GM19438 (cell line): ENCODE results near the gene DNAH1.

ENCODE experiments used
- ATAC-seq: cut with Tn5 transposase; IDR thresholded peaks from one replicate; pipeline ENCODE4 v1.9.1; 2021; ENCODE audit warnings: low read depth; ENCODE audit not compliant: unreplicated experiment

Gene DNAH1

GRCh38 chr3:52384019-52384761, 68.1 kb downstream of the DNAH1 start:
- no peak for ATAC-seq

GRCh38 chr3:52385157-52385556, 69.0 kb downstream of the DNAH1 start:
- no peak for ATAC-seq

GRCh38 chr3:52387481-52387880, 71.4 kb downstream of the DNAH1 start:
- no peak for ATAC-seq

DNA sequence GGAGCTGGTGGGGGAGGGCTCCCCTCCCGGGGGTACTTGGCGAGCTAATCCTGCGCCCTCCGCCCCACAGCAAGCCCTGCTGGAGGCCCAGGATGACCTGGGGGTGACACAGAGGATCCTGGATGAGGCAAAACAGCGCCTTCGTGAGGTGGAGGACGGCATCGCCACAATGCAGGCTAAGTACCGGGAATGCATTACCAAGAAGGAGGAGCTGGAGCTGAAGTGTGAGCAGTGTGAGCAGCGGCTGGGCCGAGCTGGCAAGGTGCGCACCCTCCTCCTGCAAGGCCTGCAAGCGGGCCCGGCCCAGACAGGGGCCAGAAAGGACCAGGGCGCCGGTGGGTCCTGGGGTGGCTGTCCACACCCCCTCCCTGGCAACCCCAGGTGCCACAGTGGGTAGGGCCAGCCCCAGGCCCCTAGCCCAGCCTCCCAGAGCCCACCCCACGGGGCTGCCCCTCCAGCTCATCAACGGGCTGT, 72.3 kb downstream of the DNAH1 start:
- ATAC-seq = no peak

DNA sequence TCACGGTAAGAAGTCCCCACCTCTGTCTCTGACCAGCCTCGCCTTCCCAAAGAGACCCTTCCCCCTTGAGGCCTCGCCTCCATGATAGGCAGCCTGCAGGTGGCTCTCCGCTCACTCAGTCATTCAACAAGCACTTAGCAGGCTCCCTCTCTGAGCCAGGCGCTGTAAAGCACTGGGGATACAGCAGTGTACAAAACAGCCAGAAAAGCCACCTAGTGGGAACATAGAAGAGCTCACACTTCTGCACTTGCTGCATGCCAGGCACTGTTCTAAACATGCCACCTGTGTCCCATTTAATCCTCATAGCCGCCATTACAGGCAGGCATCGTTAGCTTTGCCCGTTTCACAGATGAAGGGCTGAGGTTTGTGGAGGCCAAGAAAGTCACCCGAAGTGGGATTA, 72.8 kb downstream of the DNAH1 start:
- ATAC-seq = no peak

GRCh38 chr3:52391096-52391495, 75.0 kb downstream of the DNAH1 start:
- no peak for ATAC-seq

- no peak for ATAC-seq
Measured at GRCh38 chr3:52392216-52392930, 76.3 kb downstream of the DNAH1 start.

- ATAC-seq = no peak
Measured at GRCh38 chr3:52393131-52393807, 77.2 kb downstream of the DNAH1 start.

DNA sequence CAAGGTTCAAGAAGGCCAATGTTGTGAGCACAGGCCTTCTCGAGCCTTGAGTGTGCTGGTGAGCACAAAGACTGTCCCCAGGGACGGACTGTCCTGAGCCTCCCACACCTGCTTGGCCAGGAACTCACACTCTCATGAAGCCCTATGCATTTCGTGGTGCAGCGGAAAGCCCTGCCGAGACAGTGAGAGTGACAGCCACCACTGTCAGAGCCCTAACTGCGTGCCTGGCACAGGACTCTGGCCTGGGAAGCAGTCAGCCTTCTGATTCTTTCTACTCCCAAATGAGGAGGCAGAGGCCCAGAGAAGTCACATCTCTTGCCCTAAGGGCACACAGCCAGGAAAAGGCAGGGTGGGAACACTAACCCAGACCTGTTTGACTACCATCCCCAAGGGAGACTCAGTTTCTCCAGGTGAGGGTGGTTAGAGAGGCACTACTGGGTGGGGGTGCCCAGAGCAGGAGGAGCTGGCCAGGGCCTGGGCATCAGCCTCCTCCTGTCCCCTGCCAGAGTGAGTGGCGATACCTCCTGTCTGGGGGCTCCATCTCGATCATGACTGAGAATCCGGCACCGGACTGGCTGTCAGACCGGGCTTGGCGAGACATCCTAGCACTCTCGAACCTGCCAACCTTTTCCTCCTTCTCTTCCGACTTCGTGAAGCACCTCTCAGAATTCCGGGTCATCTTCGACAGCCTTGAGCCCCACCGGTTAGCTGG, 78.0 kb downstream of the DNAH1 start:
- no peak for ATAC-seq

DNA sequence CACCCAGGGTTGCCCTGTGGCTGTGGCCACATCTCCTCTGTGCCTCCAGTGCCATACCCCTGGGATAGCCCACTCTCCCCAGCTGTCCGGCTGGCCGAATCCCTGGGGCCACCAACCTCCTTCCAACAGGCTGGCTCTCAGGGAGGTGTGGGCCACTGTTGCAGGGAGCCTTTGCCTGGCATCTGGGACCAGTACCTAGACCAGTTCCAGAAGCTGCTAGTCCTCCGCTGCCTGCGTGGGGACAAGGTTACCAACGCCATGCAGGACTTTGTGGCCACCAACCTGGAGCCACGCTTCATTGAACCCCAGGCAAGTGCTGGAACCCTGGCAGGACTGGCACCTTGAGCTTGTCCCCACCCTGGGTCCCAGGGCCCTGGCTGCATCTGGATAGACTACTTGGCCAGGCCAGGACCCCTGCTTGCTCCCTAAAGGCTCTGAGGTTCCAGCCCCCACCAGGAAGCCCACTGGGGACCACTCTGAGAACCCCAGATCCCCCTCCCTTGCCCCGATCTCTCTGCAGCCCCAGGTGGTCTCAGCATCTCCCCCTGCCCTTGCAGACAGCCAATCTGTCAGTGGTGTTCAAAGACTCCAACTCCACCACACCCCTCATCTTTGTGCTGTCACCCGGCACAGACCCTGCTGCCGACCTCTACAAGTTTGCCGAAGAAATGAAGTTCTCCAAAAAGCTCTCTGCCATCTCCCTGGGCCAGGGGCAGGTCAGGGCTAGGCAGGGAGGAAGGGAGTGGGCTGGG, 78.8 kb downstream of the DNAH1 start:
- ATAC-seq = no peak

GRCh38 chr3:52395503-52395865, 79.4 kb downstream of the DNAH1 start:
- no peak for ATAC-seq

- ATAC-seq = no peak
Measured at GRCh38 chr3:52396011-52396906, 80.1 kb downstream of the DNAH1 start.

GRCh38 chr3:52396907-52397591, 80.9 kb downstream of the DNAH1 start:
- no peak for ATAC-seq

- ATAC-seq = no peak
Measured at GRCh38 chr3:52397676-52398399, 81.7 kb downstream of the DNAH1 start.

- ATAC-seq = no peak
Measured at GRCh38 chr3:52398670-52399081, 82.6 kb downstream of the DNAH1 start.

DNA sequence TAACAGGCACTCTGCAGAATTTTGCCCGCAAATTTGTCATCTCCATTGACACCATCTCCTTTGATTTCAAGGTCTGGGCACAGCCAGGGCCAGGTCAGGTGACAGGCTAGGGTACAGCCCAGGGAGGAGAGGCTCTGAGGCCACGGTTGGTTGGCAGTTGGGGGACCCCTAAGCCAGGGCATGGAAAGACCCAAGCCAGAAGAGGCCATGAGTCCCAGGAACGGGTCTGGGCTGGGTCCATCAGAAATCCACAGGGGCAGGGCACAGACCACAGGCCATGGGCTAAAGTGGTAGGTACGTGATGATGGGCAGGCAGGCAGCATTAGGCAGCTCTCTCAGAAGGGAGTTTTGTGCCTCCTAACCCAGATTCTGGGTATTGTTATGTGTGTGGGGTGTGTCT, 83.0 kb downstream of the DNAH1 start:
- ATAC-seq = no peak

GRCh38 chr3:52399593-52399992, 83.5 kb downstream of the DNAH1 start:
- no peak for ATAC-seq

- ATAC-seq = no peak
Measured at GRCh38 chr3:52400275-52400793, 84.2 kb downstream of the DNAH1 start.
